Heart right ventricle (tissue), 16 donors: ENCODE results near the gene BIRC2. TPM values are rescaled to one million over a fixed set of nuclear protein-coding genes. Genes with fewer than 3 reads are reported as not detected.

ENCODE experiments used
- ATAC-seq, 8 donors: fragments of 200-7000 bp; cut with Tn5 transposase; one replicate each; pipeline ENCODE4 v1.9.1; 2020; ENCODE audit warnings: mild to moderate bottlenecking in 8 of 8, moderate library complexity in 8 of 8, moderate number of reproducible peaks in 1 of 8
- DNase-seq, 2 donors: peaks; one replicate each; pipeline ENCODE4 v3.0.0-alpha.2; 2020
- H3K27ac ChIP-seq, 10 donors: fragments of 200-600 bp; sonication (generic) in 2 of 10; one replicate each; pipeline versions ENCODE4 v1.5.0 to v1.8.0; 2020 to 2022; ENCODE audit warnings: mild to moderate bottlenecking in 3 of 10
- H3K27me3 ChIP-seq, 7 donors: fragments of 200-600 bp; one replicate each; pipeline ENCODE4 v1.8.0; 2021 to 2022; ENCODE audit warnings: mild to moderate bottlenecking in 2 of 7
- H3K36me3 ChIP-seq, 9 donors: fragments of 200-600 bp; sonication (generic) in 1 of 9; one replicate each; pipeline versions ENCODE4 v1.5.0 to v1.8.0; 2020 to 2022; ENCODE audit warnings: mild to moderate bottlenecking in 2 of 9
- H3K4me1 ChIP-seq, 9 donors: fragments of 200-600 bp; sonication (generic) in 1 of 9; one replicate each; pipeline versions ENCODE4 v1.5.0 to v1.8.0; 2020 to 2022; ENCODE audit warnings: mild to moderate bottlenecking in 4 of 9
- H3K4me3 ChIP-seq, 10 donors: fragments of 200-600 bp; sonication (generic) in 2 of 10; one replicate each; pipeline versions ENCODE4 v1.5.0 to v1.8.0; 2020 to 2022; ENCODE audit warnings: mild to moderate bottlenecking in 7 of 10, moderate library complexity in 2 of 10
- H3K9me3 ChIP-seq, 11 donors: fragments of 200-600 bp in 10 of 11; sonication (generic) in 2 of 11; one replicate each; pipeline versions ENCODE4 v1.5.0 to v1.8.0; 2013 to 2022; ENCODE audit warnings: mild to moderate bottlenecking in 2 of 11, control low read depth in 1 of 11, moderate library complexity in 1 of 11
- WGBS, 2 donors: extraction: QIAGEN DNeasy Blood & Tissue Kit; methylation state at CpG; one replicate each; pipeline ENCODE4 v1.1.7; 2013; ENCODE audit warnings: inconsistent platforms in 1 of 2; 5-methylcytosine and 5-hydroxymethylcytosine counted together
- intact Hi-C, 10 donors: fragments of 100-400 bp; cut with DNase I; formaldehyde crosslinking; loops; one replicate each; pipeline versions ENCODE4 v1.11.1 to v1.14.2; 2022
- polyA plus RNA-seq, 2 donors: library from polyadenylated mRNA; stranded (reverse); fragments of 200-250 nt; gene quantifications; one replicate each; pipeline ENCODE4 v1.2.3, GENCODE V29; 2013
- total RNA-seq, 10 donors: library from RNA; stranded (reverse); fragmentation: NEBNext Ultra II Directional in 3 of 10; extraction: Animal tissue kit (Norgen Biotek cat#: 25700) in 3 of 10; gene quantifications; one replicate each; pipeline versions ENCODE4 v1.2.1 to v1.2.4, GENCODE V29; 2021 to 2023
- TF ChIP-seq, protein P1 (sequence below), 9 donors: fragments of 200-600 bp; sonication (generic) in 2 of 9; IDR thresholded peaks; one replicate each; pipeline versions ENCODE4 v1.5.0 to v1.8.0; 2021 to 2022; ENCODE audit warnings: antibody characterized with exemption in 9 of 9, mild to moderate bottlenecking in 5 of 9, moderate library complexity in 1 of 9
- donor health status: Arrhythmogenic right ventricular cardiomyopathy.
- donor health status: ischemic (EF 13 %, LVEDD 7.1; RV severe dilation, severe dysfunction).
- donor health status: healthy with polysubstance abuse.
- donor health status: DM: no; HTN: yes; CAD: no.
- donor health status: DM: no; HTN: no; CAD: no.
- donor health status: ischemic (EF 25% LVEDD 6.9; RV normal size, moderate dysfunction).
- donor health status: ischemic (EF 25% LVEDD 5.7; RV mildly dilated, moderate dysfunction).
- donor health status: healthy.
- donor health status: DM: yes; HTN: yes; CAD: no.
- donor health status: Ischemic cardiomyopathy.
- donor health status: ischemic (EF 35%, LVEDD 5.7; RV mildly dilated, moderate dysfunction).
- donor health status: nonischemic (EF 11% LVEDD 7.7; RV severe dilation, severe dysfunction).
- donor health status: DM: yes; HTN: yes; CAD: no.
- donor health status: PGD.
- donor health status: ischemic (EF 29% LVEDD 5.4; RV normal size, mild dysfunction).
- donor health status: nonischemic (EF 23%, LVEDD 6.1; RV moderate dilation, normal function).

Gene BIRC2
- total and polyA plus RNA-seq, 12 donors = 20.2 to 39.7 (median 28.0) TPM

DNA sequence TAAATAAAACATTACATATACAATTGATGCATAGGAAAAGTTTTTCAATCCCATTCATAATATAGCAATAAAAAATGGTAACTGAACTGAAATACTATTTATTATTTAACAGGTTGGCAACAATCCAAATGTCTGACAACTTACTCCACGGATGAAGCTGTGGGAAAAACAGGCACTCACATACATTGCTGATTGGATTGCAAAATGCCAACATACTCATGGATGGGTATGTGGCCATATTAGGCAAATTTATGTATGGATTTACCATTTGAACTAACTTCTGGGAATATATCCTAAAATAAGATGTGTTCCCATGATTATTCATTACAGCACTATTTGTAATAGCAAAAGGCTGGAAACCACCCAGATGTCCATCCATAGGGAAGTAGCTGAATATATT lies 3.2 kb upstream of the BIRC2 start:
- 32 to 41% methylated on average over 1 of the region's 1 CpG for WGBS, 2 donors
- Histone ChIP-seq H3K9me3 (no peaks in the 10 kb centered on the region), H3K4me3 (no peak overlapping the region), H3K36me3 (peaks cover 0 to under 1% (median 0%) of the 10 kb centered on the region in 9 donors), H3K4me1 (peaks cover 0 to 20% (median 16%) of the 10 kb centered on the region in 9 donors), H3K27ac (no peak overlapping the region), H3K27me3 (no peaks in the 10 kb centered on the region)
- intact Hi-C loops = loop anchor here in 6 of 10 donors (2.0 to 5.0 kb wide), 5 partner anchors 52 to 323 kb away; no protein-coding TSS in a partner anchor
- TF ChIP-seq, protein P1, sequence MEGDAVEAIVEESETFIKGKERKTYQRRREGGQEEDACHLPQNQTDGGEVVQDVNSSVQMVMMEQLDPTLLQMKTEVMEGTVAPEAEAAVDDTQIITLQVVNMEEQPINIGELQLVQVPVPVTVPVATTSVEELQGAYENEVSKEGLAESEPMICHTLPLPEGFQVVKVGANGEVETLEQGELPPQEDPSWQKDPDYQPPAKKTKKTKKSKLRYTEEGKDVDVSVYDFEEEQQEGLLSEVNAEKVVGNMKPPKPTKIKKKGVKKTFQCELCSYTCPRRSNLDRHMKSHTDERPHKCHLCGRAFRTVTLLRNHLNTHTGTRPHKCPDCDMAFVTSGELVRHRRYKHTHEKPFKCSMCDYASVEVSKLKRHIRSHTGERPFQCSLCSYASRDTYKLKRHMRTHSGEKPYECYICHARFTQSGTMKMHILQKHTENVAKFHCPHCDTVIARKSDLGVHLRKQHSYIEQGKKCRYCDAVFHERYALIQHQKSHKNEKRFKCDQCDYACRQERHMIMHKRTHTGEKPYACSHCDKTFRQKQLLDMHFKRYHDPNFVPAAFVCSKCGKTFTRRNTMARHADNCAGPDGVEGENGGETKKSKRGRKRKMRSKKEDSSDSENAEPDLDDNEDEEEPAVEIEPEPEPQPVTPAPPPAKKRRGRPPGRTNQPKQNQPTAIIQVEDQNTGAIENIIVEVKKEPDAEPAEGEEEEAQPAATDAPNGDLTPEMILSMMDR (IDR thresholded peaks at IDR 0.05) = no peak
- no peak for ATAC-seq
- DNase-seq = no peak

DNA sequence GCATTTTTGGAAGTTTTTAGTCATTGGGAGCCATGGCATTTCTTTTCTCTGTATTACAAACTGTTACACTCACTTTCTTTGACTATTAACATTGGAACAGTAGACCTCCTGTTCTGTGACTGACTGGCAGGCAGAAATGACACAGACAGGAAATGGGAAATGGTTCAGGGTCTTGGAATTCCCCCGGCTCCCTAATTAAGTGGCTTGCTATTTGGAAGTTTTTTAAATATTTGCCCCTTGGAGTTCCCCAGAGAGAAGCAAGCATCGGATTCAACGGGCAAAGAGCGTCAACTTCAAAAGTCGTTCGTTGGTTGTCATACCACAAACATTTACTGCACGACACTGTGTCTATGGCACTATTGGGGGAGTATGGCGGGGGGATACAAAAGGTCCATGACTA lies 1.1 kb upstream of the BIRC2 start:
- no peak for DNase-seq
- no peaks in the 10 kb centered on the region for H3K27me3 ChIP-seq

DNA sequence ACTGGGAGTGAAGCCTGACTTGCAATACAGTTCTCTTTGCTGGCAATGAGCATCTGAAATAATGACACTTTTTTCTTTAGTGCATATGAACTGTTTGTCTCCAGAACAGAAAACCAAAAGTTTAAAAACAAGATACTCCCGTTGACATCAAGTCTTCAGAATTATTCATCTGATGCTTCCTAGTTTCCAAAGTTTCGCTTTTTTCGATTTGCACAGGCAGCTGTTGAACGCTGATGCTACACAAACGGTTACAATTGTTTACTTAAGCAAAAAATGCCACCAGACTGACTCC lies 612 bp upstream of the BIRC2 start:
- Histone ChIP-seq H3K27ac (peak overlapping the region; percentile 93 to 99 (median 98)), H3K9me3 (no peaks in the 10 kb centered on the region), H3K36me3 (peaks cover 0 to 25% (median 0%) of the 10 kb centered on the region in 9 donors), H3K4me3 (peak overlapping the region; percentile 34 to 94 (median 86)), H3K27me3 (no peaks in the 10 kb centered on the region), H3K4me1 (peaks cover 0 to 38% (median 32%) of the 10 kb centered on the region in 9 donors)
- ATAC-seq (no peak), DNase-seq (no peak)
- WGBS, 2 donors = 1 to 2% methylated on average over 5 of the region's 5 CpGs
- intact Hi-C loops = loop anchor here in 2 of 10 donors (2.0 to 5.0 kb wide), 6 partner anchors 30 to 106 kb away; partner anchors contain the start of genes TMEM123 (in 2 of the 2) and BIRC3 (in 1 of the 2)
- TF ChIP-seq, protein P1 (IDR thresholded peaks at IDR 0.05) = no peak

More for the DNA sequence above, 1.1 kb upstream of the BIRC2 start:
- H3K4me3 ChIP-seq = peak overlapping the region in 9 of 10 donors; percentile 75 to 94 (median 86)
- H3K9me3 ChIP-seq = no peaks in the 10 kb centered on the region
- H3K27ac ChIP-seq = peak overlapping the region; percentile 93 to 99 (median 98)
- ATAC-seq = no peak
- H3K36me3 ChIP-seq = peaks cover 0 to 20% (median 0%) of the 10 kb centered on the region in 9 donors
- H3K4me1 ChIP-seq = peaks cover 0 to 38% (median 32%) of the 10 kb centered on the region in 9 donors
- TF ChIP-seq, protein P1 (IDR thresholded peaks at IDR 0.05) = no peak
- WGBS, 2 donors = 15 to 21% methylated on average over 8 of the region's 8 CpGs
- intact Hi-C loops = loop anchor here in 2 of 10 donors (2.0 to 5.0 kb wide), 6 partner anchors 29 to 107 kb away; partner anchors contain the start of genes TMEM123 (in 2 of the 2) and BIRC3 (in 1 of the 2)

DNA sequence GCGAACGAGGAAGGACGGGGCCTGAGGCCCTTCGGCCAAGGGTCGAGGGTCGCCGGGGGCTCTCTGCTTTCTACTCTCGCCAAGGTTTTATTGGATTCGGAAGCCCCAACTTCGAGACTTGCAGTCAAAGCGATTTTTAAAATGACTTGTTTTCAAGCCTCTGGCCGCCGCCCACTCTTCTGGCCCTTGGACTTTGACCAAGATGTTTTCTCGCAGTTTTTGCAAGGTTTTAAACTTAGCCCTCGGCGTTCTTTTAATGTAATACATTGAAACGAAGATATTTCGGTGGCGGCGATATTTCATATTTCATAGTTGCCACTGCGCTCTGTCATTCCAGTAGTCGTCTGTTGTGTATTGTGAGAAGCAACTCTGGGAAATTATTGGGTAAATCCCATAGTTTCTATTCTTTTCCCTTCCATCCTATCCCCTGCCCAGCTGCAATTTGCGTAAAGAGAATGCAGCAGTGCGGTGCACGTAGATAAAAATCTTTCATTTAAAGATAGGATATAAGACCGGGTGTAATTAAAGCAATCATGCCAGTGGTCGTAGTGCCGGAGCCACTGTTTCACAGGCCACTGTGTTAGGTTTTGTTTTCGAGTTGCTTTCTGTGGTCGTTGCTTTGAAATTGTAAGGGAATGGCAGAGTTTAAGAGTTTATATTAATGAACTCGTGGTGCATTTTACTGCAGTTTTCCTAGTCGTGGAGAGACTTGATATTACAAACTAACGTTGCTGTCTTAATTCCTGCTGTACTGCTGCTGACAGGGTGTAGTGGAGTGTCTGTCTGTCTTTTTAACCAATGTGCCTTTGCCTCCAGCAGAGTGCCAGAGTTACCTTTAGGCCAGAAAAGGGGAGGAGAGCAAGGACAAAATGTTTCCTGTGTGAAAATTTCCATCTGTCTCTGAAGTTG lies 702 bp downstream of the BIRC2 start:
- H3K27ac ChIP-seq = peak overlapping the region; percentile 93 to 99 (median 98)
- peak overlapping the region; percentile 55 to 94 (median 86) for H3K4me3 ChIP-seq
- intact Hi-C loops = loop anchor here in 3 of 10 donors (1.0 to 5.0 kb wide), 7 partner anchors 31 to 105 kb away; partner anchors contain the start of genes TMEM123 (in 2 of the 3) and BIRC3 (in 1 of the 3)
- no peaks in the 10 kb centered on the region for H3K9me3 ChIP-seq
- no peaks in the 10 kb centered on the region for H3K27me3 ChIP-seq
- peaks cover 0 to 38% (median 32%) of the 10 kb centered on the region in 9 donors for H3K4me1 ChIP-seq
- WGBS, 2 donors = 0% methylated on average over 33 of the region's 33 CpGs
- H3K36me3 ChIP-seq = peaks cover 0 to 38% (median 0%) of the 10 kb centered on the region in 9 donors
- TF ChIP-seq, protein P1 (IDR thresholded peaks at IDR 0.05) = no peak
- ATAC-seq = peak in 6 of 8 donors; percentile 1 to 37 (median 15)
- DNase-seq = no peak
